ENCODE results near the gene IPO5.

- TF ChIP-seq, protein P1, sequence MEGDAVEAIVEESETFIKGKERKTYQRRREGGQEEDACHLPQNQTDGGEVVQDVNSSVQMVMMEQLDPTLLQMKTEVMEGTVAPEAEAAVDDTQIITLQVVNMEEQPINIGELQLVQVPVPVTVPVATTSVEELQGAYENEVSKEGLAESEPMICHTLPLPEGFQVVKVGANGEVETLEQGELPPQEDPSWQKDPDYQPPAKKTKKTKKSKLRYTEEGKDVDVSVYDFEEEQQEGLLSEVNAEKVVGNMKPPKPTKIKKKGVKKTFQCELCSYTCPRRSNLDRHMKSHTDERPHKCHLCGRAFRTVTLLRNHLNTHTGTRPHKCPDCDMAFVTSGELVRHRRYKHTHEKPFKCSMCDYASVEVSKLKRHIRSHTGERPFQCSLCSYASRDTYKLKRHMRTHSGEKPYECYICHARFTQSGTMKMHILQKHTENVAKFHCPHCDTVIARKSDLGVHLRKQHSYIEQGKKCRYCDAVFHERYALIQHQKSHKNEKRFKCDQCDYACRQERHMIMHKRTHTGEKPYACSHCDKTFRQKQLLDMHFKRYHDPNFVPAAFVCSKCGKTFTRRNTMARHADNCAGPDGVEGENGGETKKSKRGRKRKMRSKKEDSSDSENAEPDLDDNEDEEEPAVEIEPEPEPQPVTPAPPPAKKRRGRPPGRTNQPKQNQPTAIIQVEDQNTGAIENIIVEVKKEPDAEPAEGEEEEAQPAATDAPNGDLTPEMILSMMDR (IDR thresholded peaks at IDR 0.05 in 8 of 11, conservative IDR thresholded peaks at IDR 0.05 in 3 of 11): no peak
- TF ChIP-seq POLR2A (IDR thresholded peaks at IDR 0.05) (no peak), POLR2AphosphoS5 (IDR thresholded peaks at IDR 0.05) (no peak)
Observed at GRCh38 chr13:97978651-97979050, 25.2 kb downstream of the IPO5 start.
